SU-DHL-6 (cell line): ENCODE data around the gene PPP2R3A.

Source experiments
- H2AFZ ChIP-seq: fragments of 200-600 bp; sonication (generic); 2 replicates; pipeline ENCODE4 v1.6.1; 2014; ENCODE audit warnings: low read depth, mild to moderate bottlenecking, moderate library complexity, mixed read lengths, antibody characterized with exemption, low read length; ENCODE audit not compliant: severe bottlenecking
- H3F3A ChIP-seq: fragments of 200-600 bp; shearing (Covaris generic); 2 replicates; pipeline ENCODE4 v1.6.0; 2016; ENCODE audit warnings: antibody characterized with exemption, mild to moderate bottlenecking; ENCODE audit not compliant: insufficient read depth
- H3K27ac ChIP-seq: fragments of 200-600 bp; sonication (generic); 2 replicates; pipeline ENCODE4 v1.5.1; 2016; ENCODE audit warnings: low read depth, mild to moderate bottlenecking, low read length, moderate library complexity, mixed read lengths
- H3K27me3 ChIP-seq: fragments of 200-600 bp; sonication (generic), shearing (Covaris generic); 2 replicates; pipeline ENCODE4 v1.6.0; 2014; ENCODE audit warnings: mild to moderate bottlenecking, low read length
- H3K36me3 ChIP-seq: fragments of 200-600 bp; sonication (generic); 2 replicates; pipeline ENCODE4 v1.6.1; 2014; ENCODE audit warnings: mild to moderate bottlenecking, low read length, mixed read lengths
- H3K4me2 ChIP-seq: fragments of 300-600, 200-600 bp; shearing (Covaris generic), sonication (generic); 2 replicates; pipeline ENCODE4 v1.6.0; 2014; ENCODE audit warnings: low read length, low read depth, mild to moderate bottlenecking; ENCODE audit not compliant: poor library complexity, severe bottlenecking
- H3K4me3 ChIP-seq: fragments of 200-600 bp; sonication (generic); 2 replicates; pipeline ENCODE4 v1.5.1; 2014; ENCODE audit warnings: antibody characterized with exemption, low read length, mild to moderate bottlenecking, mixed read lengths; ENCODE audit not compliant: insufficient read depth, poor library complexity, severe bottlenecking
- H3K79me2 ChIP-seq: fragments of 200-600 bp; sonication (generic); 2 replicates; pipeline ENCODE4 v1.6.1; 2014; ENCODE audit warnings: mild to moderate bottlenecking, low read length, moderate library complexity; ENCODE audit not compliant: insufficient read depth
- H3K9ac ChIP-seq: fragments of 200-600 bp; sonication (generic); 2 replicates; pipeline ENCODE4 v1.7.0; 2014; ENCODE audit warnings: mild to moderate bottlenecking, low read length
- H3K9me2 ChIP-seq: fragments of 200-600 bp; sonication (generic); replicated peaks from 2 replicates; pipeline ENCODE4 v1.6.1; 2014; ENCODE audit warnings: low read length; ENCODE audit not compliant: insufficient read depth
- H3K9me3 ChIP-seq: fragments of 200-600 bp; sonication (generic); 2 replicates; pipeline ENCODE4 v1.6.1; 2014; ENCODE audit warnings: low read length, mixed read lengths; ENCODE audit not compliant: insufficient read depth
- H4K20me1 ChIP-seq: fragments of 200-600 bp; sonication (generic); 2 replicates; pipeline ENCODE4 v1.6.1; 2014; ENCODE audit warnings: low read depth, mild to moderate bottlenecking, antibody characterized with exemption, low read length, moderate library complexity, mixed read lengths
- EZH2phosphoT487 ChIP-seq: fragments of 200-600 bp; sonication (generic), shearing (Covaris generic); conservative IDR thresholded peaks from 2 replicates; pipeline ENCODE4 v1.6.1; 2018; ENCODE audit warnings: mild to moderate bottlenecking, antibody characterized with exemption, low read length, moderate library complexity, mixed read lengths
- TF ChIP-seq, protein P1 (sequence below): fragments of 200-600 bp; sonication (generic); IDR thresholded peaks from one replicate; pipeline ENCODE4 v1.5.1; 2017; ENCODE audit warnings: antibody characterized with exemption, mild to moderate bottlenecking, low read length, moderate library complexity; ENCODE audit not compliant: insufficient read depth, poor library complexity, severe bottlenecking

The PPP2R3A gene

DNA sequence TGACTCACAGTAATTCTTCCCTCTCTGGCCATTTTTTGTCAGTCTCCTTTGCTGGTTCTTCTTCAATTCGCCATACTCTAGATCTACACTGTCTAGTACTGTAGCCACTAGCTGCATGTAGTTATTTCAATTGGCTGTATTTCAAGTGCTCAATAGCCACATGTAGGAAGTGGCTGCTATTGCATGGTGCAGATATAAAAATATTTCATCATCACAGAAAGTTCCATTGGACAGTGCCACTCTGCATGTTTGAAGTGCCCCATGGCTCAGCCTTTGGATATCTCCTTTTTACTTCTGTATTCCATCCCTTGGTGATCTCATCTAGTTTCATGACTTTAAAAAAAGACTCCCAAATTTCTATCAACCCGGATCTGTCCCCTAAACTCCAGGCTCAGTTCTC is 22.1 kb downstream of the PPP2R3A start:
- Histone ChIP-seq H3K79me2 (no peaks in the 10 kb centered on the region), H3K4me3 (no peak overlapping the region), H3K36me3 (no peaks in the 10 kb centered on the region), H2AFZ (no peak overlapping the region), H3K4me2 (no peak overlapping the region), H3K9me2 (no peaks in the 10 kb centered on the region), H4K20me1 (no peaks in the 10 kb centered on the region), H3F3A (no peaks in the 10 kb centered on the region), H3K27me3 (no peaks in the 10 kb centered on the region), H3K9me3 (no peaks in the 10 kb centered on the region), H3K27ac (no peak overlapping the region), H3K9ac (no peak overlapping the region)
- no peak for TF ChIP-seq EZH2phosphoT487
- TF ChIP-seq, protein P1, sequence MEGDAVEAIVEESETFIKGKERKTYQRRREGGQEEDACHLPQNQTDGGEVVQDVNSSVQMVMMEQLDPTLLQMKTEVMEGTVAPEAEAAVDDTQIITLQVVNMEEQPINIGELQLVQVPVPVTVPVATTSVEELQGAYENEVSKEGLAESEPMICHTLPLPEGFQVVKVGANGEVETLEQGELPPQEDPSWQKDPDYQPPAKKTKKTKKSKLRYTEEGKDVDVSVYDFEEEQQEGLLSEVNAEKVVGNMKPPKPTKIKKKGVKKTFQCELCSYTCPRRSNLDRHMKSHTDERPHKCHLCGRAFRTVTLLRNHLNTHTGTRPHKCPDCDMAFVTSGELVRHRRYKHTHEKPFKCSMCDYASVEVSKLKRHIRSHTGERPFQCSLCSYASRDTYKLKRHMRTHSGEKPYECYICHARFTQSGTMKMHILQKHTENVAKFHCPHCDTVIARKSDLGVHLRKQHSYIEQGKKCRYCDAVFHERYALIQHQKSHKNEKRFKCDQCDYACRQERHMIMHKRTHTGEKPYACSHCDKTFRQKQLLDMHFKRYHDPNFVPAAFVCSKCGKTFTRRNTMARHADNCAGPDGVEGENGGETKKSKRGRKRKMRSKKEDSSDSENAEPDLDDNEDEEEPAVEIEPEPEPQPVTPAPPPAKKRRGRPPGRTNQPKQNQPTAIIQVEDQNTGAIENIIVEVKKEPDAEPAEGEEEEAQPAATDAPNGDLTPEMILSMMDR: no peak

DNA sequence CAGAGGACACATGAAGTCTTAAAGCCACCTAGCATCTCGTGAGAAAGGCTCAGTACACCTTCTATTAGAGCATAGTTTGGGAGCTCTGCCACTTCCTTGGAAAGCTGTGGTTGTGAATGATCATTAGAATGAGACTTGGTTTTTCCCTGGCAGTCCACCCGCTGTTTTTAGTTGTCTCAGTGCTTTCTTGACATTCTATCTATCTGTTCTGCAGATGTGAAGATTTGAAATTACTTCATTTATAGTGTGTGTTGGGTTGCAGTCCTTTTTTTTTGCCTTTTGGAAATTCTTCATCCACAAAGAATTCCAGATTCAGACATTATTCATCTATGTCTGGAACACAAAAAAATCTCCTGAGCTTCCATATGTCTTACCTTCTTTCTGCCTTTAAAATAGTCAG is 23.7 kb downstream of the PPP2R3A start:
- H4K20me1 ChIP-seq: no peaks in the 10 kb centered on the region
- no peak overlapping the region for H3K4me3 ChIP-seq
- H3K79me2 ChIP-seq: no peaks in the 10 kb centered on the region
- H3K4me2 ChIP-seq: no peak overlapping the region
- no peak overlapping the region for H2AFZ ChIP-seq
- TF ChIP-seq EZH2phosphoT487: no peak
- TF ChIP-seq, protein P1: no peak
- H3F3A ChIP-seq: no peaks in the 10 kb centered on the region
- H3K9me3 ChIP-seq: no peaks in the 10 kb centered on the region
- no peaks in the 10 kb centered on the region for H3K27me3 ChIP-seq
- no peak overlapping the region for H3K27ac ChIP-seq
- H3K9ac ChIP-seq: no peak overlapping the region
- H3K36me3 ChIP-seq: no peaks in the 10 kb centered on the region
- no peaks in the 10 kb centered on the region for H3K9me2 ChIP-seq

DNA sequence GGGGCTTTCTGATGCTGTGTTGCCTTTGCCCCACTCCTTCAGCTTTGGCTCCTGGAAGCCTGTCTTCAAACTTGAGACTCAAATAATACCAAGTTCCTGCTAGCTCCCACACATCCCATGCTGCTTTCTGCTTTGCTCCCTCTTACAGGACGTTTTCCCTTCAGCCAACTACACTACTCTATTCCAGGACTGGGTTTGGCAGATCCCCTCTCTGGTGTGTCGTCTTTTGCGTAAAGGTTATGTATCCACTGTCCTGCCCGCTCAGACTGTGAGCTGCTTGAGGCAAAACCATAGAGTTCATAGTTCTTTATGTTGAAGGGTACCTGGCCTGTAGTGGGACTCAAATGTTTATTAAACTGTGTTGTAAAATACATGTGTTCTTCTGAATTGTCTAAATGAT is 25.4 kb downstream of the PPP2R3A start:
- H3K36me3 ChIP-seq: no peaks in the 10 kb centered on the region
- H3K4me2 ChIP-seq: no peak overlapping the region
- H3K27me3 ChIP-seq: no peaks in the 10 kb centered on the region
- no peaks in the 10 kb centered on the region for H3K9me3 ChIP-seq
- no peak overlapping the region for H3K9ac ChIP-seq
- no peaks in the 10 kb centered on the region for H3K9me2 ChIP-seq
- no peak overlapping the region for H3K27ac ChIP-seq
- no peak overlapping the region for H3K4me3 ChIP-seq
- TF ChIP-seq, protein P1: no peak
- no peak for TF ChIP-seq EZH2phosphoT487
- H3K79me2 ChIP-seq: no peaks in the 10 kb centered on the region
- H4K20me1 ChIP-seq: no peaks in the 10 kb centered on the region
- H3F3A ChIP-seq: no peaks in the 10 kb centered on the region
- H2AFZ ChIP-seq: no peak overlapping the region
